Endothelial cell of umbilical vein (primary cell): Measurements from ENCODE around the gene ZFR. TPM values are rescaled to one million over a fixed set of nuclear protein-coding genes. Genes with fewer than 3 reads are reported as not detected.

ENCODE experiments used
- BruUV-seq: library from RNA; stranded (reverse); fragments of 400-500 nt; replicated peaks from 2 replicates; lab custom pipeline; 2021; lab: Mats Ljungman, UMichigan
- CTCF ChIA-PET: fragments of 300-600, 350-600 bp; sonication (Branson Sonifier 250); formaldehyde crosslinking; loops from one replicate; lab custom pipeline; 2021; ENCODE audit warnings: antibody characterized with exemption, inconsistent platforms; lab: Charles Lee
- POLR2A ChIA-PET: fragments of 300-600, 350-600 bp; sonication (Branson Sonifier 250); formaldehyde crosslinking; loops from one replicate; lab custom pipeline; 2021; ENCODE audit warnings: antibody characterized with exemption, inconsistent platforms; lab: Charles Lee
- DNase-seq: peaks from one replicate; pipeline ENCODE4 v3.0.0-alpha.2; 2011; ENCODE audit warnings: low read depth, low spot score
- FAIRE-seq: peaks from 2 replicates; lab custom pipeline; 2011; peaks lifted over from hg19 to GRCh38; lab: Jason Lieb, UNC
- H2AFZ ChIP-seq: 2 replicates; pipeline ENCODE4 v1.6.0; 2012; ENCODE audit warnings: low read depth, low read length, control low read depth, inconsistent platforms
- H3K27ac ChIP-seq: 2 replicates; pipeline ENCODE4 v1.5.1; 2011; ENCODE audit warnings: low read depth, mild to moderate bottlenecking, control low read depth, low read length, moderate library complexity; ENCODE audit not compliant: insufficient read depth
- H3K27me3 ChIP-seq, 2 experiments: 2 replicates each; pipeline versions ENCODE4 v1.6.0 to v1.6.1; 2011; ENCODE audit warnings: low read length in 2 of 2, mixed read lengths in 1 of 2; ENCODE audit not compliant: control insufficient read depth in 2 of 2, insufficient read depth in 2 of 2
- H3K36me3 ChIP-seq, 2 experiments: 2 replicates in 1 of 2; 3 replicates in 1 of 2; pipeline ENCODE4 v1.5.1; 2011; ENCODE audit warnings: low read length in 2 of 2, mild to moderate bottlenecking in 1 of 2, moderate library complexity in 1 of 2; ENCODE audit not compliant: control insufficient read depth in 2 of 2, insufficient read depth in 2 of 2; ENCODE audit errors: extremely low read depth in 1 of 2
- H3K4me1 ChIP-seq: 3 replicates; pipeline ENCODE4 v1.5.1; 2011; ENCODE audit warnings: mild to moderate bottlenecking, low read length; ENCODE audit not compliant: control insufficient read depth, insufficient read depth; ENCODE audit errors: extremely low read depth
- H3K4me2 ChIP-seq: 2 replicates; pipeline ENCODE4 v1.6.1; 2011; ENCODE audit warnings: low read length, control low read depth, mixed read lengths; ENCODE audit not compliant: insufficient read depth
- H3K4me3 ChIP-seq, 3 experiments: fragments of 200-600 bp in 1 of 3; sonication (generic), shearing (Covaris generic) in 1 of 3; replicated peaks in 1 of 3; 2 replicates each; pipeline ENCODE4 v1.5.1; 2011 to 2016; ENCODE audit warnings: control low read depth in 3 of 3, low read length in 3 of 3, mild to moderate bottlenecking in 2 of 3, inconsistent platforms in 1 of 3, low read depth in 1 of 3, moderate library complexity in 1 of 3; ENCODE audit not compliant: insufficient read depth in 1 of 3
- H3K79me2 ChIP-seq: 2 replicates; pipeline ENCODE4 v1.6.0; 2012; ENCODE audit warnings: low read length, inconsistent platforms; ENCODE audit not compliant: control insufficient read depth, insufficient read depth
- H3K9ac ChIP-seq: replicated peaks from 2 replicates; pipeline ENCODE3; 2011; ENCODE audit warnings: low read length, control low read depth; ENCODE audit not compliant: insufficient read depth; ENCODE audit errors: extremely low read depth
- H3K9me1 ChIP-seq: replicated peaks from 3 replicates; pipeline ENCODE4 v1.6.0; 2011; ENCODE audit warnings: mild to moderate bottlenecking, low read length; ENCODE audit not compliant: control insufficient read depth, insufficient read depth; ENCODE audit errors: extremely low read depth
- H3K9me3 ChIP-seq: replicated peaks from 2 replicates; pipeline ENCODE4 v1.5.1; 2012; ENCODE audit warnings: low read length, inconsistent platforms; ENCODE audit not compliant: control insufficient read depth, insufficient read depth
- H4K20me1 ChIP-seq: replicated peaks from 2 replicates; pipeline ENCODE3; 2011; ENCODE audit warnings: mild to moderate bottlenecking, low read length; ENCODE audit not compliant: control insufficient read depth, insufficient read depth; ENCODE audit errors: extremely low read depth
- EZH2 ChIP-seq: IDR thresholded peaks from 2 replicates; pipeline ENCODE4 v1.6.1; 2012; ENCODE audit warnings: borderline replicate concordance, low read depth, mild to moderate bottlenecking, moderate library complexity, low read length, inconsistent platforms; ENCODE audit not compliant: severe bottlenecking
- FOS ChIP-seq: IDR thresholded peaks from 2 replicates; pipeline ENCODE4 v1.6.1; 2011; ENCODE audit warnings: mild to moderate bottlenecking, low read length, moderate library complexity, borderline replicate concordance; ENCODE audit not compliant: insufficient read depth
- GATA2 ChIP-seq: IDR thresholded peaks from 2 replicates; pipeline ENCODE4 v1.7.0; 2011; ENCODE audit warnings: low read depth, mild to moderate bottlenecking, moderate library complexity, mixed read lengths, low read length; ENCODE audit not compliant: insufficient read length, insufficient read depth
- JUN ChIP-seq: IDR thresholded peaks from 2 replicates; pipeline ENCODE4 v1.6.1; 2011; ENCODE audit warnings: borderline replicate concordance, low read depth; ENCODE audit not compliant: insufficient read length, insufficient read depth
- MYC ChIP-seq: IDR thresholded peaks from one replicate; pipeline ENCODE4 v1.6.1; 2011; ENCODE audit warnings: mild to moderate bottlenecking, low read depth, low read length
- POLR2A ChIP-seq: IDR thresholded peaks from 2 replicates; pipeline ENCODE4 v1.6.1; 2012; ENCODE audit warnings: low read depth, mild to moderate bottlenecking, control low read depth, low read length
- POLR2AphosphoS5 ChIP-seq: IDR thresholded peaks from 2 replicates; pipeline ENCODE4 v1.6.1; 2012; ENCODE audit warnings: low read depth, mild to moderate bottlenecking, control low read depth, low read length, moderate library complexity; ENCODE audit not compliant: insufficient read depth
- dilution Hi-C: fragments of 300-500 bp; cut with MboI; formaldehyde crosslinking; loops from one replicate; pipeline ENCODE4 v1.15.0; 2019; ENCODE audit warnings: low sequenced_read_pairs; ENCODE audit not compliant: extremely low pct_ligation_motif_present
- intact Hi-C: fragments of 100-400 bp; cut with micrococcal nuclease; formaldehyde crosslinking; loops from one replicate; pipeline ENCODE4 v1.10.0; 2022
- polyA plus RNA-seq, 4 experiments: library from polyadenylated mRNA; depleted of rRNA in 3 of 4; stranded (reverse) in 3 of 4; unstranded in 1 of 4; fragments of >200 nt; gene quantifications; 2 replicates each; pipeline versions ENCODE4 v1.2.1 to v1.2.3, GENCODE V29; 2011 to 2012; ENCODE audit warnings: missing spikeins in 1 of 4
- total RNA-seq: library from RNA; stranded (reverse); gene quantifications from 2 replicates; pipeline ENCODE4 v1.2.3, GENCODE V29; 2021
- TF ChIP-seq, protein P1 (sequence below): IDR thresholded peaks from 2 replicates; pipeline ENCODE4 v1.6.1; 2011; ENCODE audit not compliant: insufficient read depth, insufficient read length

Gene ZFR
- total and polyA plus RNA-seq, 2 donors (not counting 3 experiments of a cell fraction or from before 2014, with no cell fraction given) = 60.1 to 79.4 TPM

DNA sequence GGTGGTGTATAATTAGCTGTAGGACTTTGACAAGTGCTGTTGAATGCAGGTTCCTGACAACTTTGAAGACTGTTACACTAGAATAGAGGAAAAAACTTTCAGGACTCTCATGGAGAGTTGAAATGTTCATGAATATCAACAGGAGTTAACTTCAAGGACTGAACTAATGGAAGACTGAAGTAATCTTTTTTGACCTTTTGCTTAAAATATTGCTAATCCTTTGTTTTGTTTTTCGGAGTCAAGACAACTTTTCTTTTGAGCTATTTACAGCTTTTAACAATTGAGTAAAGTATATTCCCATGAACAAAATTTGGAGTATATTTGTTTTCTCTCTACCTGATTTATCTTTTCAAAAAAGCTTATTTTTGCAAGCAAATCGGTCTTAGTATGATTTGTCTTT lies 97.7 kb downstream of the ZFR start:
- H3K4me2 ChIP-seq = no peak overlapping the region
- no peak overlapping the region for H3K4me3 ChIP-seq
- no peaks in the 10 kb centered on the region for H3K9me3 ChIP-seq
- dilution Hi-C loops (no loop called here), intact Hi-C loops (no loop called here)
- no peak for TF ChIP-seq POLR2AphosphoS5
- TF ChIP-seq FOS = no peak
- TF ChIP-seq, protein P1, sequence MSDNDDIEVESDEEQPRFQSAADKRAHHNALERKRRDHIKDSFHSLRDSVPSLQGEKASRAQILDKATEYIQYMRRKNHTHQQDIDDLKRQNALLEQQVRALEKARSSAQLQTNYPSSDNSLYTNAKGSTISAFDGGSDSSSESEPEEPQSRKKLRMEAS = no peak
- no peak for TF ChIP-seq POLR2A
- TF ChIP-seq GATA2 = no peak
- TF ChIP-seq JUN = no peak
- TF ChIP-seq MYC = no peak
- POLR2A ChIA-PET = interaction anchor here (0.9 kb wide), 1 partner anchor 80 kb away, joined by 6 read pairs; no protein-coding TSS in a partner anchor
- H3K36me3 ChIP-seq = no peaks in the 10 kb centered on the region
- H3K9ac ChIP-seq = no peak overlapping the region
- no peak overlapping the region for H3K27ac ChIP-seq
- no peak for DNase-seq
- no TSS peak for BruUV-seq
- no peaks in the 10 kb centered on the region for H3K4me1 ChIP-seq
- peak; percentile 49 for FAIRE-seq
- no peaks in the 10 kb centered on the region for H3K79me2 ChIP-seq
- no peaks in the 10 kb centered on the region for H3K9me1 ChIP-seq
- H3K27me3 ChIP-seq = no peaks in the 10 kb centered on the region
- no peaks in the 10 kb centered on the region for H4K20me1 ChIP-seq
- CTCF ChIA-PET = no interaction called here
- H2AFZ ChIP-seq = no peak overlapping the region

DNA sequence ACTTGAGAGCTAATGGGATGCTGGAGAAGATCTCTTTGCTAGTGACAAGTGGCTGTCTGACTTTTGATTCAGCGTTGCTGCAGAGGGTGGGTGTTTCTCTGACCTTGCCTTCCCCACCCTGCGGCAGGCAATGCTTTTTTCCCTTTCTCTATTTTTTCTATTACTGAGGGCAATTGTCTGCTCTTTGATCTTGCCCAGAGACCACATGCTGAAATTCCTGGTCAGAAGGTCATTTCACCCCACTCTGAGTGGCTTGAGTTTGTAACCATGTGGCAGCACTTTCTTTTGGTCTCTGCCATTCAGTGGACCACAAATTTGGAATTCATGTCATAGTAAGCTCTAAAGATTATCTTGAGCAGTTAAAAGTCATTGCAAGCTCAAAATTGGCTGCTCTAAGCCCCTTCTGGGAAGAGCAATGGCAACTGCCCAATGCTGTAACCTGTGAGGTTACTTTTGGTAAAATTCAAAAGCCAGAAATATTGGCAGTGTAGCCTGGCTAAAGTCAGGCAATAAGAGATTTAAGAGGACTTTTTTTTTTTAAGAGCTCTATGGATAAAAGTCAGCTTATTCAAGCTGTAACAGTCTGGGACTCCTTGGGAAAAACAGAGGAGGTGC lies 101.4 kb downstream of the ZFR start:
- Histone ChIP-seq H3K4me2 (no peak overlapping the region), H3K9me1 (no peaks in the 10 kb centered on the region), H3K27me3 (no peaks in the 10 kb centered on the region), H3K9me3 (peaks cover 3% of the 10 kb centered on the region), H4K20me1 (no peaks in the 10 kb centered on the region), H3K36me3 (no peaks in the 10 kb centered on the region), H3K27ac (no peak overlapping the region), H3K9ac (no peak overlapping the region), H2AFZ (no peak overlapping the region), H3K4me3 (no peak overlapping the region), H3K79me2 (no peaks in the 10 kb centered on the region), H3K4me1 (no peaks in the 10 kb centered on the region)
- TF ChIP-seq EZH2 (no peak), GATA2 (no peak)
- TF ChIP-seq, protein P1 = no peak
- BruUV-seq = no TSS peak
- DNase-seq (no peak), FAIRE-seq (no peak)
- intact Hi-C loops (no loop called here), dilution Hi-C loops (no loop called here)
- ChIA-PET POLR2A (no interaction called here), CTCF (interaction anchor here (0.9 kb wide), 1 partner anchor 13 kb away, joined by 3 read pairs; no protein-coding TSS in a partner anchor)
